HG02623 (cell line): ENCODE measurements around the gene LCNL1.

ENCODE experiments used
- ATAC-seq: cut with Tn5 transposase; IDR thresholded peaks from one replicate; pipeline ENCODE4 v1.9.1; 2021; ENCODE audit warnings: moderate library complexity; ENCODE audit not compliant: unreplicated experiment

LCNL1 gene

DNA sequence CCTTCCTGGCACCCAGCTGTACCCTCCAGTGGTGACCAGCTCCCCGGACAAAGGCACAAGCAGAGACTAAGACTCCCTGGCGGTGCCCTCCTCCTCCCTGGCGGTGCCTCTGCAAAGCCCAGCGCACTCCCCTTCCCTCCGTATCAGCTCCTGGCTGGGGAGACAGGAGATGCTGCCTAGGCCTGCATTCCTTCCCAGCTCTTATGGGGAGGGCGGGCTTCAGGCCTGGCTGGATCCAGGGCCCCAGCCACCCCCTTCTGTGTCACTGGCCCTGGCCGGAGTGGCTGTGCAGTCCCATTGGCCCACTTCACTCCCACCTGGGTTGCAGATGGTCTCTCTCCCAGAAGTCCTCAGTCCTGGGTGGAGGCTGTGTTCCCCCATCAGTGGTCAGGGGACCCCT is 24.3 kb upstream of the LCNL1 start:
- no peak for ATAC-seq

GRCh38 chr9:136958898-136959850 is 23.6 kb upstream of the LCNL1 start:
- no peak for ATAC-seq

DNA sequence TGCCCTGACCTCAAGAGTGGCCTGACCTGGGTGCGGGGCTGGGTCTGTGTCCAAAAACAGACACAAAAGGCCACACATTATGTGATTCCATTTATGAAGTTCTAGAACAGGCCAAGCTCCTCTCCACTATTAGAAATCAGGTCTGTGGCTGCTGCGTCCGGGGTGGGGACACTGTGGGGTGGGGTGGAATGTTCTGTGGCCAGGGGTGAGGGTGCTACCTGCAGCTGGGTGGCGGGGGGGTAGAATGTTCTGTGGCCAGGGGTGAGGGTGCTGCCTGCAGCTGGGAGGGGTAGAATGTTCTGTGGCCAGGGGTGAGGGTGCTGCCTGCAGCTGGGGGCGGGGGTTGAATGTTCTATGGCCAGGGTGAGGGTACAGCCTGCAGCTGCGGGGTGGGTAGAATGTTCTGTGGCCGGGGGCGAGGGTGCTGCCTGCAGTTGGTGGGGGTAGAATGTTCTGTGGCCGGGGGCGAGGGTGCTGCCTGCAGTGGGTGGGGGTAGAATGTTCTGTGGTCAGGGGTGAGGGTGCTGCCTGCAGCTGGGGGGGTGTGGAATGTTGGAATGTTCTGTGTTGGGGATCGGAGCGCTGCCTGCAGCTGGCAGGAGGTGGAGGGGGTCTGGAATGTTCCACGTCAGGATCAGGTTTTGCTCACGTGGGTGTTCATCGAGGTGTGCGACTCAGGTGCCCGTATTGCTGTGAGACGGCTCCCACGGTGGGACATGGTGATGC is 22.4 kb upstream of the LCNL1 start:
- no peak for ATAC-seq

- no peak for ATAC-seq
Observed at GRCh38 chr9:136960938-136961275, 21.9 kb upstream of the LCNL1 start.

DNA sequence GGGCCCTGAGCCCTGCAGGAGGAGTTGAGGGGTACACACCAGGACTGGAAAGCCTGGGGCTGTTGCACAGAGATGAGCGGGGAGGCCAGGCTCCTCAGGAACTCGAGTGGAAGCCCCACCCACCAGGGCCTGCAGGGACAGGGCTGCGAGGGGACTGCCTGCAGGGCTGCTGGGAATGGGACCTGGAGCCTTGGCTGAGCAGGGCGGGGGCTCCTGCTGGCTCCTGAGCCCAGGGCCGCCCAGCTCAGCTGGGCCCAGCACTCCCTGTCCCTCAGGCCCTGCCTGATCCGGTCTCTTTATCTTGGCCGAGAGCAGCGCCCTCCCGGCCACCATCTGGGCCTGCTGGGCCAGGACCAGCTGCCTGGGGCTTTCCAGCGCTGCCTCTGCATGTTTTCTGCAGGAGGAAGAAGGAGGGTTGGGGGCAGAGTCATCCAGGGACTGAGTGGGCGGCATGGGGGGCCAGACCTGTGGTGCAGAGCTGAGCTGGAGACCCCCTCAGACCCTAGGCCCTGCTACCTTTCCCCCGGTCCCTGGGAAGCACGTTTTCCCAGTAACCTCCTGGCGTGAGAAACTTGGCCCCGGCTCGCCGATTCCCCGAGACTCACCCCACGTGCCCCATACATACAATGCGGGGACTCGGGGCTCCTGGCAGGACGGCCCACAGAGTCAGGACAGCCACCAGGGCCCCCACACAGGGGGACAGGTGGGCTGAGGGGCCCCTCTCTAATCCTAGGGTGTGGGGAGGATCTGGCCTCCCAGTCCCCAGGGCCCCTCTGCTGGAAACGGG is 21.3 kb upstream of the LCNL1 start:
- no peak for ATAC-seq

- no peak for ATAC-seq
Observed at GRCh38 chr9:136962163-136962562, 20.6 kb upstream of the LCNL1 start.

DNA sequence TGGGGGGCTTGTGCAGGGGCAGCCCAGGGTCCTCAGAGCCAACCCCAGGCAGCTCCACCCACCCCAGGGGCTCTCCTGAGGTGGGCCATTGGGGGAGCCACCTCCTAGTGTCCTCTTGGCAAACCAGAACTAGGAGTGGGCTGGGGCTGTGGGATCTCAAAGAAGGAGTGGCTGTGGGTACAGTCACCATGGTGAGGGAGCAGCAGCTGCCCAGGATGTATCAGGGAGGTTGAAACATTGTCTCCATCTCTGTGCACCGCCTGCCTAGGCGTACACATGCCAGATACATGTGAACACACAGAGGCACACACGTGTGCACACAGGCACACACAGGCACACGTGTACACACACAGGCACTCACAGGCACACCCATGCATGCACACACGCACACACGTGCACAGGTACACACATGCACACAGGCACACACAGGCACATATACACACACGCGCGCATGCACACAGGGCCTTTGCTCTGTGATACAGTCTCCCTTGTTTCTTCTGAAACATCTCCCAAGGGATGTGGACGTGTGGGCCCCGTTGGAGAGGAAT is 20.0 kb upstream of the LCNL1 start:
- no peak for ATAC-seq

GRCh38 chr9:136963341-136963740 is 19.5 kb upstream of the LCNL1 start:
- ATAC-seq = no peak

GRCh38 chr9:136963751-136964150 is 19.0 kb upstream of the LCNL1 start:
- no peak for ATAC-seq

DNA sequence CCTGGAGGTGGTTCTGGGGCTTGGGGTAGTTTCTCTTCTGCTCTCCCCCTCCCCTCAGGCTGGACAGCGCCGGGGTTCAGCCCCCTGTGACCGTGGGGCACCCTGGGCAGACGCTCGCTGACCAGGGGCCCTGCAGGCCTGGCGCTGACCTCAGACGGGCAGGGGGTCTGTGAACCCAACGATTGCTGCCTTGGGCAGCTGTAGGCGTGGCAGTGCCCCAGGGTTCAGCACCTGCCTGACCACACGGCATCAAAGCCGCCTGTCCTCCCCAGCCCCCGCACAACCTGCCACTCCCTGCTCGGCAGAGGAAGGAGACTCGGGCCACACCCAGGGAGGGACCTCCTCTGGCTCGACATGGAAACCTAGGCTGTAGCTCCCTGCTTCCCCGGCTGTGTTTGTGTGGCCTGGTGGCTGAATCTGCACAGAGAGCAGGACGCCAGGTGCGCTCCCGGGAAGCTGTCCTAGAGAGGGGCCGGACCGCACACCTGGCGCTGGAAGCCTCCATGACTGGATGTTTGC is 18.6 kb upstream of the LCNL1 start:
- ATAC-seq = no peak

DNA sequence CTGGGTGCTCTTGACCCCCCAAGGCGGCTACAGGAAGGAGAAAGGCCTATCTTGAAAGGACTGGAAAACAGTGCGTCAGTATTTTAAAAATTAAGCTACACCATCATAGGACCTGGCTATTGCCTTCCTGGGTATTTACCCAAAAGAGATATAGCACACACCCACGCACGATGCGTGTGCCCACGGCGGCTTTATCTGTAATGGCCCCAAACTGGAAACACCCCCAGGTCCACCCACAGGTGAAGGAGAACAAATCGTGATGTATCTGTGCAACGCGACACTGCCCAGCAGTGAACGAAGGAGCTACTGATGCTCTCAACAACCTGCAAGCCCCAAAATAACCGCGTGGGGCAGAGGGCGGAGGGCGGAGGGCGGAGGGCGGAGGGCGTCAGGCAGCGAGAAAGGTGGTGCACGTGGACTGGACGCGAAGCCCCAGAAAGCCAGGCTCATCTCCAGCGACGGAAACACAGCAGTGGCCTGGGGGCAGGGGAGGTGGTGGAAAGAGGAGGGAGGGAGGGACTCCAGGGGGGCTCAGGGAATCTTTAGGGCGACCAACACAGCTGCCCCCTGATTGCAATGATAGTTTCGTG is 17.9 kb upstream of the LCNL1 start:
- no peak for ATAC-seq

- no peak for ATAC-seq
Observed at GRCh38 chr9:136965771-136966484, 16.9 kb upstream of the LCNL1 start.

DNA sequence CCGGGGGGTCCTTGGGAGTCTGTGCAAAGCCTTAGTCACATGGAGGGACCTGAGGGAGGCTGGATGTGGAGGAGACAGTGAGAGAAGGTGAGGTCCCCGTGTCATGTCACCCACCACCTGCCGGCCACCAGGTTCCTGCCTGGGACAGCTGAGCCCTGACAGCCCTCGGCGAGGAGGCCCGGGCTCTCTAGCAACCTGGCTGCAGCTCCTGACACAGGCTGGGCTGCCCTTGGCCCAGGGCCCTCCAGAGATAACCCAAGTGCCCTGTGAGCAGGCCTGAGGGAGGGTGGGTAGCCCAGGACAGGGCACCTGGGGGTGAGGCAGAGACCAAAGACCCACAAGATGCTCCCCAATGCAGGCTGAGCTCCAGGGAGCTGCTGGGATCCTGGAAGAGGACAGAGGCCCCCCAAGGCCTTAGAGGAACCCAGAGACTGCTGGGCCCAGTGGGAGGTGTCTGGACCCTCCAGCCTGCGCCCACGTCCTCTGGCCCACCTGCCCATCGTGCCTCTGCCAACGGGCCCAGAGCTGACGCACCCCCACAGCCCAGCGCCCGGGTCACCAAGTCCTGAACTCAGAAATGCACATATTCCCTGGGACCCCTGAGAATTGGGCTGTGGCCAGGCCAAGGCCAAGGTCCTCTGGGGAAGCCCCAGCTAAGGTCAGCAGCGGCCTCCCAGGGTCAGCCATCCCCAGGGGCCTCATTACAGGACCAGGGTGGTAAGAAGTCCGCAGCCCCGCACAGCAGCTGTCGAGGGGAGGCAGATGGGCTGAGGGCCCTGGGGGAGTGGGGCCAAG is 14.3 kb upstream of the LCNL1 start:
- ATAC-seq = no peak

- no peak for ATAC-seq
Observed at GRCh38 chr9:136969150-136969549, 13.6 kb upstream of the LCNL1 start.

DNA sequence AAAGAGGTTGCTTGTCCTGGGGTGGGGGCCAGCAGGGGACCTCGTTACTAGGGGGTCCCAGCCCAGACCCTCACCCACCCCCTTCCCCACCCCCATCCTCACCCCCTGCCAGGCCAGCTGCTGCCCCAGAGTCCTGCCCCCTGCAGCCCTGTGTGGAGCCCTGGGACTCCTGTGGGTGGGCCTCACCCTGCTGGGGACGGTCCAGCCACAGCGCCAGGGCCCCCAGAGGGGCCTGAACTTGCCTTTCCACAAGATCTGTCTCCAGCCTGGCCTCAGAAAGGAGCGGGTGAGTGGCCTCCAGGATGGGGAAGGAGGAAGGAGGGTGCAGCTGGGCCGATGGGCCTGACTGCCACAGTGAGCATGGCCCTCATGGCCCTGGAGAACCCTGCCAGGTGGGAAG is 13.0 kb upstream of the LCNL1 start:
- no peak for ATAC-seq

GRCh38 chr9:136970361-136970760 is 12.4 kb upstream of the LCNL1 start:
- ATAC-seq = no peak

DNA sequence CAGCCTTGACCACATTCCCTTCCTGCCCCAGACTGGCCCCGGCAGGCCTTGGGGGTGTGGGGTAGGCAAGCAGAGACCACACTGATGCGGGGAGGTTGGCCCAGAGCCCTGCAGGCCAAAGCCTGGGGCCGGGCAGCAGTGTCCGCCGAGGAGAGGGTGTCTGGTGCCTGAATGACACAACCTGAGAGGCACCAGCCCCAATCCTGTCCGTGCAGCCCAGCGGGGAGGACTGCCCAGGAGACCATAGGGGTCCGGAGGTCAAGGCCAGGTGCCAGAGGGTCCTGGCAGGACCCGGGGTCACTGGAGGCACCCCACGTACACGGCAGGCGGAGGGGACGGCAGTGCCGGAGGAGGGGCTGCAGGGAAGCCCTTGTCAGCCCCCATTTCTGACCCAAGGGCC is 11.0 kb upstream of the LCNL1 start:
- ATAC-seq = no peak

DNA sequence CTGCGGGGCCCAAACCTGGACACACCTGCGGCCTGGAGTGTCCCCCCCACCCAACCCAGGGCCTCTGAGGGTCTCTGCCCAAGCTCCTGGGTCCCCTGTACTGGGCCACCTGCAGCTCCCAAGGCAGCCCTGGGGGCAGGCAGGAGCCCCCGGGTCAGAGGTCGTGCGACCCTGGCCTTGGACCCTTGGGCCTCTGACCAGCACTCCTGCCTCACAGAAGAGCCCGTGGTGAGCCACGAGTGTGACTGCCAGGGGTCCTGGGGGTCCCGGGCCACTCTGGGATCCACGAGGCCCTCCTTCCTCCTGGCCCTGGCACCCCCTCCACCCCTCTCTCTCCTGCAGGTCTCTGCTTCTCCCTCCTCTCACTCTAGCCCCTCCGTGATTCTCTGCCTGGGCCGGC is 10.5 kb upstream of the LCNL1 start:
- no peak for ATAC-seq

DNA sequence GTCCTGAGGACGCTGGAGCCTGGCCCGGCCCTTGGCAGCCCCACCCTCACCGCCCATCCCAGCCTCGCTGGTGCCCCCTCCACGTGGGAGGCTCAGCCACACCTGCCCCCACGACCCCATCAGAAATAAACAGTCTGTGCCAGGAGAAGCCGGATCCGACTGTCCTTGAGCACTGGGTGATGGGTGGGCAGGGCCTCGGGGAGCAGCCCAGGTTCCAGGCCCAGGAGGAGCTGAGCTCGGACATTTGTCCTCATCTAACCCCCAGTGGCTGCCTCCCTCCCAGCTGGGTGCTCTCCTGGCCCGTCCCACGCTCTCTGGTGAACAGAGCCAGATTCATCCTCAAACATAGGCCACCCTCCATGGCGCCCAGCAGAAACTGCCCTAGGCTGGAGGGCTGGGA is 10.1 kb upstream of the LCNL1 start:
- ATAC-seq = no peak
